ENCODE results near the gene ASPG.

ASPG gene

DNA sequence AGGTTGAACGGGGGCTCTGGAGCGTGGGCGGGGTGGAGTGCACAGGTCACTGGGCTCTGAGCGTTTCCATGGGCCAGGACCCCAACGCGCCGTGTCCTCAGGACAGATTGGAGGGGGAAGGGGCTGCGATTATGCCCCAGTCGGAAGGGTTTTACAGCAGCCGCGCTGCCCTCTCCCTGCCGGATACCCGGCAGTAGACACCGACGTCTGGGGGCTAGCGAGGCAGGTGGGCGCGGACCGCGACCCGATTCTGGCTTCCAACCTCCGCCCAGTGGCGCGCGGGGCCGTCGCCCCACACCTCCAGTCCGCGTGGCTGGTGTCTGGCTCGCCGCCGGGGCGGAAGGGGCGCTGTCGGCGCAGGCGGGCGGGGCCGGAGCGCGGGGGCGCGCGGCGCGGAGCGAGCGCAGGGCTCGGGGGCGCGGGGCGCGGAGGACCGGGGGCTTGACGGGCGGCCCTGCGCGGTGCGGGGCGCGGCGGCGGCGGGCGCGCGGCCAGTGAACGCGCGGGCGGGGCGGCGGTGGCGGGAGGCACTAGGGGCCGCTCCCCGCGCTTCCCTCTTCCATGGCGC lies 50.5 kb downstream of the ASPG start:
- no peaks in the 10 kb centered on the region for H3K36me3 ChIP-seq (ENCODE audit: control insufficient read depth in 2 of 2, insufficient read depth in 1 of 2, low read length in 2 of 2)

DNA sequence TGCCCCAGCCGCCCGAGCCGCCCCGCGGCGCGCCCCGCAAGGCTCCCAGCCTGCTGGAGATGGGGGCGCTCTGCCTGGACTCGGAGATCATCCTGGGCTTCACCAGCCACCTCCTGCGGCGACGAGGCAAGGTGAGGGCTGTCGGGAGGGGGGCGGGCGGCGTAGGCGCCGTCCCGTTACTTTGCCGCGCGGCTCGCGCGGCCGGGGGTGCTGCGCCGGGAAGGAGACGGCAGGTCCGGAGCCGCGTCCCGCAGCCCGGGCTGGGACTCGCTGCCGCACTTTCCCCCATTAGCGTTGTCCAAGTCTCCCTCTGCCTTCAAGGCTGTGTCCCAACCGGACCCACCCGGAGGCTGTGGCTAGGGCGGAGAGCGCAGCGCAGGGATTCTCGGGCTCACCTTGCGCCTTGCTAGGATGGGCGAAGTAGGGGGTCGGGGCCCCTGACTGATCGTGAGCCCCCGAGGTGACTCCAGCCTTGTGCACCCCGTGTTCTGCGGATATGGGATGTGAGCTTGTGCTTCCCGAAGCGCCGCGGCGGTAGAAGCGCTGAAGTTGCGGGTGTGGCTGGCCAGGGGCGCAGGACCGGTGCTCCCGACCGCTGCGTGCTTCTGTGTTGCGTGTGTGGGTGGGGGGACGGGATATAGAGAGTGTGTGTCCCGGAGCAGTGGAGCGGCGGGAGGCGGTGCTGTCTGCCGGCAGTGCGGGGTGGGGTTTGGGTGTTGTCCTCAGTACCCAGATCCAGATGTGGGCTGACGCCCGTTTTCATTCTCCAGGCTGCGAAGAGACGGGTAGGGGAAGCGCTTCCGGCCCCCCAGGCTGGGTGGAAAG lies 51.2 kb downstream of the ASPG start:
- H3K9me3 ChIP-seq (ENCODE audit: control insufficient read depth, insufficient read depth, low read depth, low read length), result no peaks in the 10 kb centered on the region
- peaks cover 0 to 1% of the 10 kb centered on the region in 2 experiments; a peak in 1 of 3 replicates for H3K36me3 ChIP-seq (ENCODE audit: control insufficient read depth in 2 of 2, insufficient read depth in 1 of 2, low read length in 2 of 2)
- H3K27ac ChIP-seq (ENCODE audit: extremely low read depth, low read depth, low read length), result no peak overlapping the region
- peak overlapping the region; percentile 31 for H3K4me3 ChIP-seq (ENCODE audit: low read depth, low read length)
- ChIA-PET POLR2A (interaction anchor here (0.6 kb wide), 1 partner anchor 1112 kb away, joined by 6 read pairs; no protein-coding TSS in a partner anchor), CTCF (interaction anchor here (0.6 to 1.1 kb wide), 4 partner anchors 15 to 428 kb away, joined by 3 to 18 read pairs (median 4); no protein-coding TSS in a partner anchor)
- H3K4me1 ChIP-seq (ENCODE audit: control insufficient read depth, insufficient read depth, low read length), result peaks cover 7% of the 10 kb centered on the region
- TF ChIP-seq SCRT2 (tag by site-specific recombination; IDR thresholded peaks at IDR 0.05) (no peak), ZNF660 (tag by site-specific recombination; IDR thresholded peaks at IDR 0.05) (no peak), SP2 (tag by site-specific recombination; IDR thresholded peaks at IDR 0.05) (peak; percentile 65), ZNF2 (tag by site-specific recombination; IDR thresholded peaks at IDR 0.05) (no peak), ZEB2 (tag by site-specific recombination; IDR thresholded peaks at IDR 0.05) (no peak), SP3 (tag by site-specific recombination; IDR thresholded peaks at IDR 0.05) (peak; percentile 44), ZNF350 (tag by site-specific recombination; IDR thresholded peaks at IDR 0.05) (no peak), ZFP3 (tag by site-specific recombination; IDR thresholded peaks at IDR 0.05; ENCODE audit: low read depth) (no peak), RBAK (tag by site-specific recombination; IDR thresholded peaks at IDR 0.05) (no peak), ZNF560 (tag by site-specific recombination; IDR thresholded peaks at IDR 0.05; ENCODE audit: borderline replicate concordance) (no peak), ZNF335 (tag by site-specific recombination; conservative IDR thresholded peaks at IDR 0.05) (no peak), ZNF19 (tag by site-specific recombination; IDR thresholded peaks at IDR 0.05; ENCODE audit: low read depth) (no peak), ZNF76 (tag by site-specific recombination; IDR thresholded peaks at IDR 0.05; ENCODE audit: borderline replicate concordance, low read depth) (peak; percentile 70), ZNF202 (tag by site-specific recombination; IDR thresholded peaks at IDR 0.05; ENCODE audit: borderline replicate concordance) (no peak), ZNF473 (tag by site-specific recombination; IDR thresholded peaks at IDR 0.05) (no peak), MZF1 (tag by site-specific recombination; IDR thresholded peaks at IDR 0.05; ENCODE audit: borderline replicate concordance) (no peak)
- TF ChIP-seq, protein P1, sequence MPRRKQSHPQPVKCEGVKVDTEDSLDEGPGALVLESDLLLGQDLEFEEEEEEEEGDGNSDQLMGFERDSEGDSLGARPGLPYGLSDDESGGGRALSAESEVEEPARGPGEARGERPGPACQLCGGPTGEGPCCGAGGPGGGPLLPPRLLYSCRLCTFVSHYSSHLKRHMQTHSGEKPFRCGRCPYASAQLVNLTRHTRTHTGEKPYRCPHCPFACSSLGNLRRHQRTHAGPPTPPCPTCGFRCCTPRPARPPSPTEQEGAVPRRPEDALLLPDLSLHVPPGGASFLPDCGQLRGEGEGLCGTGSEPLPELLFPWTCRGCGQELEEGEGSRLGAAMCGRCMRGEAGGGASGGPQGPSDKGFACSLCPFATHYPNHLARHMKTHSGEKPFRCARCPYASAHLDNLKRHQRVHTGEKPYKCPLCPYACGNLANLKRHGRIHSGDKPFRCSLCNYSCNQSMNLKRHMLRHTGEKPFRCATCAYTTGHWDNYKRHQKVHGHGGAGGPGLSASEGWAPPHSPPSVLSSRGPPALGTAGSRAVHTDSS (tag by site-specific recombination; IDR thresholded peaks at IDR 0.05), result no peak
- TF ChIP-seq, protein P2, sequence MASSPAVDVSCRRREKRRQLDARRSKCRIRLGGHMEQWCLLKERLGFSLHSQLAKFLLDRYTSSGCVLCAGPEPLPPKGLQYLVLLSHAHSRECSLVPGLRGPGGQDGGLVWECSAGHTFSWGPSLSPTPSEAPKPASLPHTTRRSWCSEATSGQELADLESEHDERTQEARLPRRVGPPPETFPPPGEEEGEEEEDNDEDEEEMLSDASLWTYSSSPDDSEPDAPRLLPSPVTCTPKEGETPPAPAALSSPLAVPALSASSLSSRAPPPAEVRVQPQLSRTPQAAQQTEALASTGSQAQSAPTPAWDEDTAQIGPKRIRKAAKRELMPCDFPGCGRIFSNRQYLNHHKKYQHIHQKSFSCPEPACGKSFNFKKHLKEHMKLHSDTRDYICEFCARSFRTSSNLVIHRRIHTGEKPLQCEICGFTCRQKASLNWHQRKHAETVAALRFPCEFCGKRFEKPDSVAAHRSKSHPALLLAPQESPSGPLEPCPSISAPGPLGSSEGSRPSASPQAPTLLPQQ (tag by site-specific recombination; IDR thresholded peaks at IDR 0.05), result no peak

More for the DNA sequence above, 50.5 kb downstream of the ASPG start:
- POLR2A ChIA-PET, result no interaction called here
- CTCF ChIA-PET, result no interaction called here
- TF ChIP-seq, protein P3, sequence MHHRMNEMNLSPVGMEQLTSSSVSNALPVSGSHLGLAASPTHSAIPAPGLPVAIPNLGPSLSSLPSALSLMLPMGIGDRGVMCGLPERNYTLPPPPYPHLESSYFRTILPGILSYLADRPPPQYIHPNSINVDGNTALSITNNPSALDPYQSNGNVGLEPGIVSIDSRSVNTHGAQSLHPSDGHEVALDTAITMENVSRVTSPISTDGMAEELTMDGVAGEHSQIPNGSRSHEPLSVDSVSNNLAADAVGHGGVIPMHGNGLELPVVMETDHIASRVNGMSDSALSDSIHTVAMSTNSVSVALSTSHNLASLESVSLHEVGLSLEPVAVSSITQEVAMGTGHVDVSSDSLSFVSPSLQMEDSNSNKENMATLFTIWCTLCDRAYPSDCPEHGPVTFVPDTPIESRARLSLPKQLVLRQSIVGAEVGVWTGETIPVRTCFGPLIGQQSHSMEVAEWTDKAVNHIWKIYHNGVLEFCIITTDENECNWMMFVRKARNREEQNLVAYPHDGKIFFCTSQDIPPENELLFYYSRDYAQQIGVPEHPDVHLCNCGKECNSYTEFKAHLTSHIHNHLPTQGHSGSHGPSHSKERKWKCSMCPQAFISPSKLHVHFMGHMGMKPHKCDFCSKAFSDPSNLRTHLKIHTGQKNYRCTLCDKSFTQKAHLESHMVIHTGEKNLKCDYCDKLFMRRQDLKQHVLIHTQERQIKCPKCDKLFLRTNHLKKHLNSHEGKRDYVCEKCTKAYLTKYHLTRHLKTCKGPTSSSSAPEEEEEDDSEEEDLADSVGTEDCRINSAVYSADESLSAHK (tag by site-specific recombination; IDR thresholded peaks at IDR 0.05), result no peak
- TF ChIP-seq, protein P4, sequence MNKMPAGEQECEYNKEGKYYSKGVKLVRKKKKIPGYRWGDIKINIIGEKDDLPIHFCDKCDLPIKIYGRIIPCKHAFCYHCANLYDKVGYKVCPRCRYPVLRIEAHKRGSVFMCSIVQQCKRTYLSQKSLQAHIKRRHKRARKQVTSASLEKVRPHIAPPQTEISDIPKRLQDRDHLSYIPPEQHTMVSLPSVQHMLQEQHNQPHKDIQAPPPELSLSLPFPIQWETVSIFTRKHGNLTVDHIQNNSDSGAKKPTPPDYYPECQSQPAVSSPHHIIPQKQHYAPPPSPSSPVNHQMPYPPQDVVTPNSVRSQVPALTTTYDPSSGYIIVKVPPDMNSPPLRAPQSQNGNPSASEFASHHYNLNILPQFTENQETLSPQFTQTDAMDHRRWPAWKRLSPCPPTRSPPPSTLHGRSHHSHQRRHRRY (tag by site-specific recombination; IDR thresholded peaks at IDR 0.05), result no peak
- TF ChIP-seq ZFHX2 (tag by site-specific recombination; conservative IDR thresholded peaks at IDR 0.05) (peak; percentile 74), ZNF830 (tag by site-specific recombination; IDR thresholded peaks at IDR 0.05; ENCODE audit: low read depth) (no peak), ZNF335 (tag by site-specific recombination; conservative IDR thresholded peaks at IDR 0.05) (peak; percentile 74), EGR2 (tag by site-specific recombination; IDR thresholded peaks at IDR 0.05; ENCODE audit: low read depth) (peak; percentile 16; the same call in 1 of the 2 replicates), KLF7 (tag by site-specific recombination; IDR thresholded peaks at IDR 0.05; ENCODE audit: borderline replicate concordance) (peak; percentile 45; the same call in 1 of the 2 replicates), ZNF747 (tag by site-specific recombination; IDR thresholded peaks at IDR 0.05) (no peak), ZNF785 (tag by site-specific recombination; IDR thresholded peaks at IDR 0.05) (no peak), SETDB1 (IDR thresholded peaks at IDR 0.05; ENCODE audit: insufficient read length, low read length) (no peak), SP2 (tag by site-specific recombination; IDR thresholded peaks at IDR 0.05) (0 out of 2 replicates have a peak, but pooled peaks have one; percentile 3), ZNF202 (tag by site-specific recombination; IDR thresholded peaks at IDR 0.05; ENCODE audit: borderline replicate concordance) (no peak), SCRT2 (tag by site-specific recombination; IDR thresholded peaks at IDR 0.05) (no peak), ZNF670 (tag by site-specific recombination; IDR thresholded peaks at IDR 0.05; ENCODE audit: low read depth) (no peak), ZNF707 (tag by site-specific recombination; IDR thresholded peaks at IDR 0.05) (no peak), WT1 (tag by site-specific recombination; IDR thresholded peaks at IDR 0.05) (no peak), SP7 (tag by site-specific recombination; IDR thresholded peaks at IDR 0.05) (no peak), ZBTB7A (tag by site-specific recombination; IDR thresholded peaks at IDR 0.05; ENCODE audit: low read depth) (0 out of 2 replicates have a peak, but pooled peaks have one; percentile 49), ZNF560 (tag by site-specific recombination; IDR thresholded peaks at IDR 0.05; ENCODE audit: borderline replicate concordance) (no peak)
- Histone ChIP-seq H3K4me1 (ENCODE audit: control insufficient read depth, insufficient read depth, low read length) (peaks cover 7% of the 10 kb centered on the region), H3K4me3 (ENCODE audit: low read depth, low read length) (peak overlapping the region; percentile 31), H3K27ac (ENCODE audit: extremely low read depth, low read depth, low read length) (no peak overlapping the region), H3K9me3 (ENCODE audit: control insufficient read depth, insufficient read depth, low read depth, low read length) (no peaks in the 10 kb centered on the region)

Measured in HEK293 (cell line).